HFF-Myc (cell line): Measurements from ENCODE around the gene CDC16.

ENCODE experiments used
- DNase-seq: peaks from one replicate; pipeline ENCODE4 v3.0.0-alpha.2; 2011; ENCODE audit warnings: low read depth; ENCODE audit errors: extremely low read depth
- H3K4me3 ChIP-seq: replicated peaks from 2 replicates; pipeline ENCODE4 v1.5.1; 2011; ENCODE audit warnings: low read depth, mild to moderate bottlenecking, control low read depth, low read length
- CTCF ChIP-seq: IDR thresholded peaks from 2 replicates; pipeline ENCODE4 v1.5.1; 2012; ENCODE audit warnings: mild to moderate bottlenecking, low read depth, low read length, control low read depth; ENCODE audit errors: missing control alignments

CDC16 gene

DNA sequence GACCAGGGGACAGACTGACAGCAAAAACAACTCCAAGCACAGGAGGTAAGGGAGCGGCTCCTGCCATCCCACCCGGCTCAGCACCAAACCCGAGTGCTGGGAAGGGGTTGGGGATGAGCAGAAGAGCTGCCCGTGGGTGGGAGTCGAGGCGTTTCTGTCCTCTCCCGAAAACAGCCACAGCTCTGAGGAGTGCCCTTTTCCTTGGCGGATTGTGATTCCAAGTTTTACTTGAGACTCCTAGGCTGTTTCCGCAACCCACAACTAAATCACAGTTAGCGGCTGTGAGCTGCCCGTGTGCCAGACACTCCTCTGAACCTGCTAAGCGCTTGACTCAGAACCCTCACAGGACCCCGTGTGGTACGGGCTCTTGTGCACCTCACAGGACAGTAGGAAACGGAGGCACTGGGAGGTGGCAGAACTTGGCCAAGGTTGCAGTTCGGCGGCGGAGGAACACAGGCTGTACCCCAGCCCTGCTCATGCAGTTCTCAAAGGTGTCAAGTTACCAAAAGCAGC, 34.2 kb upstream of the CDC16 start:
- no peak overlapping the region for H3K4me3 ChIP-seq
- no peak for TF ChIP-seq CTCF
- no peak for DNase-seq

- no peak for TF ChIP-seq CTCF
- H3K4me3 ChIP-seq = no peak overlapping the region
Observed at GRCh38 chr13:114202581-114202980, 32.1 kb upstream of the CDC16 start.

GRCh38 chr13:114203536-114203935, 31.2 kb upstream of the CDC16 start:
- no peak for DNase-seq
- no peak for TF ChIP-seq CTCF
- no peak overlapping the region for H3K4me3 ChIP-seq

More at GRCh38 chr13:114202581-114202980, 32.1 kb upstream of the CDC16 start:
- DNase-seq = no peak

- no peak overlapping the region for H3K4me3 ChIP-seq
- TF ChIP-seq CTCF = no peak
- DNase-seq = no peak
Observed at GRCh38 chr13:114204894-114205293, 29.8 kb upstream of the CDC16 start.

DNA sequence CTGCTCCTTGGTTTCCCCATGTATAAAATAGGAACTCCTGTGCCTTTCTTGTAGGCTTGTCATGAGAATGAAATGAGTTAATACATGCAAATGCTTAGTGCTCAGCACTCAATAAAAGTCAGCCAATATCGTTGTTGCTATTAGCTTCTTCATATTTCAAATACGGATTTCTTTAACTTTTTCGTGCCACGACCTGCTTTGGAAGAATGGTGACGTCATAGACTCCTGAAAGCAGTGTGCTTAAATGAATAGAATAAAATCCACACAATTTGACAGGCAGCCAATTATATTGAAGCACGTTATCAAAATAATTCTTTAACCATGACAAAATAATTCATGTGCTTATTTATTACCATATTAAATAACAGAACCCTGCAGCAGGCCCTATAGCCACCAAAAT, 26.6 kb upstream of the CDC16 start:
- TF ChIP-seq CTCF = no peak
- no peak overlapping the region for H3K4me3 ChIP-seq
- no peak for DNase-seq

- no peak for DNase-seq
- H3K4me3 ChIP-seq = no peak overlapping the region
- no peak for TF ChIP-seq CTCF
Observed at GRCh38 chr13:114211446-114212157, 23.1 kb upstream of the CDC16 start.

DNA sequence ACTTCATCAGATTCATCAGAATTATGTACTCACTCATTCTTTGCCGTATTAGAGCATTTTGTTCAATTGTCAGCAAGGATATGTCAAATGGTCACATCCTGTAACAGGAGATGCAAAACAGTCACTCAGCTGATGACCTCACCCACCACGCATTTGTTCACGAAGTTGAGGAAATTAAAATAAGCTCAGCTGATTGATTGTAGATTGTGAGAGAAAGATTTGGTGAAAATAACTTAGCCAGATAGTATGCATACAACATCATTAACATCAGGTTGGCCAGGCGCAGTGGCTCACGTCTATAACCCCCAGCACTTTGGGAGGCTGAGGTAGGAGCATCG, 22.6 kb upstream of the CDC16 start:
- H3K4me3 ChIP-seq = no peak overlapping the region
- no peak for DNase-seq

More for the DNA sequence above, 22.6 kb upstream of the CDC16 start:
- TF ChIP-seq CTCF = no peak
